CD4-positive, alpha-beta T cell (primary cell): ENCODE data around the gene RIPOR3. TPM values are rescaled to one million over a fixed set of nuclear protein-coding genes. Genes with fewer than 3 reads are reported as not detected.
"Not testable (repeated sequence)": the region's sequence is repeated elsewhere in the genome, so short reads cannot be mapped to it uniquely, and the experiment has no call there.

Experiments used
- ATAC-seq: fragments of 200-7000 bp; cut with Tn5 transposase; one replicate; pipeline ENCODE4 v1.10.0; 2022; ENCODE audit warnings: mild to moderate bottlenecking; ENCODE audit not compliant: poor library complexity
- CTCF ChIA-PET: fragments of 350-600 bp; sonication (Branson Sonifier 250); formaldehyde crosslinking; loops from one replicate; lab custom pipeline; 2021; ENCODE audit warnings: antibody characterized with exemption, inconsistent platforms; lab: Charles Lee
- POLR2A ChIA-PET: fragments of 350-600 bp; sonication (Branson Sonifier 250); formaldehyde crosslinking; loops from one replicate; lab custom pipeline; 2021; ENCODE audit warnings: antibody characterized with exemption, inconsistent platforms; lab: Charles Lee
- DNase-seq, 14 experiments: peaks; one replicate each; pipeline ENCODE4 v3.0.0-alpha.2; 2013 to 2020; ENCODE audit warnings: mixed read lengths in 2 of 14
- H3K27ac ChIP-seq, 2 donors: one replicate each; pipeline versions ENCODE4 v1.5.1 to v1.7.0; 2013; ENCODE audit warnings: low read length in 2 of 2, low read depth in 1 of 2, mild to moderate bottlenecking in 1 of 2
- H3K27me3 ChIP-seq, 2 experiments: 1 replicate in 1 of 2; 2 replicates in 1 of 2; pipeline versions ENCODE4 v1.6.1 to v1.7.0; 2013; ENCODE audit warnings: low read length in 2 of 2, control low read depth in 1 of 2, mild to moderate bottlenecking in 1 of 2, moderate library complexity in 1 of 2; ENCODE audit not compliant: insufficient read depth in 2 of 2, control insufficient read depth in 1 of 2
- H3K36me3 ChIP-seq: one replicate; pipeline ENCODE4 v1.6.1; 2013; ENCODE audit warnings: low read length, control low read depth; ENCODE audit not compliant: insufficient read depth
- H3K4me1 ChIP-seq: one replicate; pipeline ENCODE4 v1.6.1; 2013; ENCODE audit warnings: low read length, control low read depth; ENCODE audit not compliant: insufficient read depth
- H3K4me3 ChIP-seq: one replicate; pipeline ENCODE4 v1.5.1; 2013; ENCODE audit warnings: mild to moderate bottlenecking, low read length, moderate library complexity
- H3K9me3 ChIP-seq, 2 experiments: 1 replicate in 1 of 2; 2 replicates in 1 of 2; pipeline versions ENCODE4 v1.6.1 to v1.7.0; 2013; ENCODE audit warnings: low read length in 2 of 2, mild to moderate bottlenecking in 2 of 2, control low read depth in 1 of 2, moderate library complexity in 1 of 2; ENCODE audit not compliant: control insufficient read depth in 1 of 2, insufficient read depth in 1 of 2
- H3K27ac Mint-ChIP-seq: one replicate; pipeline ENCODE4 v1.8.0; 2020; ENCODE audit warnings: mixed read lengths
- H3K27me3 Mint-ChIP-seq: one replicate; pipeline ENCODE4 v1.8.0; 2021; ENCODE audit warnings: mixed read lengths
- H3K36me3 Mint-ChIP-seq: one replicate; pipeline ENCODE4 v1.8.0; 2021; ENCODE audit warnings: low read depth, mixed read lengths
- H3K4me1 Mint-ChIP-seq: one replicate; pipeline ENCODE4 v1.8.0; 2021; ENCODE audit warnings: low read depth, mixed read lengths
- H3K4me3 Mint-ChIP-seq: one replicate; pipeline ENCODE4 v1.8.0; 2020; ENCODE audit warnings: mild to moderate bottlenecking, mixed read lengths
- H3K9me3 Mint-ChIP-seq: one replicate; pipeline ENCODE4 v1.8.0; 2020; ENCODE audit warnings: mixed read lengths
- CTCF ChIP-seq: fragments of 200-600 bp; IDR thresholded peaks from one replicate; pipeline ENCODE4 v1.8.0; 2022; ENCODE audit warnings: antibody characterized with exemption, mild to moderate bottlenecking
- intact Hi-C, 2 experiments: fragments of 100-400 bp; cut with DNase I in 1 of 2; cut with micrococcal nuclease in 1 of 2; formaldehyde crosslinking; loops; one replicate each; pipeline versions ENCODE4 v1.15.1 to v1.9.0; 2023 to 2025; cut with DNase I, micrococcal nuclease
- total RNA-seq, 174 experiments: library from RNA in 2 of 174; stranded (reverse) in 2 of 174; gene quantifications; one replicate each; pipeline ENCODE4 v1.2.3 and lab custom pipeline; 2021 to 2026

RIPOR3 gene
- total RNA-seq, 2 experiments from 2014 or later = not detected

GRCh38 chr20:50704514-50704913 lies 13.2 kb upstream of the RIPOR3 start:
- DNase-seq (no peak), ATAC-seq (no peak)
- no peak for TF ChIP-seq CTCF
- Histone ChIP-seq H3K4me1 (no peaks in the 10 kb centered on the region), H3K4me3 (no peak overlapping the region), H3K36me3 (no peaks in the 10 kb centered on the region), H3K9me3 (no peaks in the 10 kb centered on the region), H3K27ac (no peak overlapping the region), H3K27me3 (no peaks in the 10 kb centered on the region)
- H3K4me3 Mint-ChIP-seq = no peak overlapping the region
- no peaks in the 10 kb centered on the region for H3K9me3 Mint-ChIP-seq
- peaks cover 9% of the 10 kb centered on the region for H3K27me3 Mint-ChIP-seq
- intact Hi-C loops = no loop called here
- no peaks in the 10 kb centered on the region for H3K36me3 Mint-ChIP-seq
- H3K27ac Mint-ChIP-seq = no peak overlapping the region
- ChIA-PET POLR2A (no interaction called here), CTCF (no interaction called here)
- no peaks in the 10 kb centered on the region for H3K4me1 Mint-ChIP-seq

GRCh38 chr20:50703651-50704438 lies 12.5 kb upstream of the RIPOR3 start:
- ATAC-seq, H3K9me3 ChIP-seq, H3K4me3 Mint-ChIP-seq, H3K4me3 ChIP-seq, H3K4me1 ChIP-seq, H3K27ac Mint-ChIP-seq, H3K27ac ChIP-seq, H3K27me3 ChIP-seq, DNase-seq, H3K36me3 ChIP-seq, H3K9me3 Mint-ChIP-seq, POLR2A ChIA-PET, H3K4me1 Mint-ChIP-seq, intact Hi-C loops, CTCF ChIA-PET, H3K27me3 Mint-ChIP-seq, H3K36me3 Mint-ChIP-seq: not testable (repeated sequence)

- ChIA-PET POLR2A (no interaction called here), CTCF (no interaction called here)
- no peaks in the 10 kb centered on the region for H3K9me3 ChIP-seq
- Mint-ChIP-seq H3K4me1 (no peaks in the 10 kb centered on the region), H3K9me3 (no peaks in the 10 kb centered on the region), H3K27ac (no peak overlapping the region), H3K36me3 (no peaks in the 10 kb centered on the region), H3K4me3 (no peak overlapping the region), H3K27me3 (peaks cover 14% of the 10 kb centered on the region)
- no peaks in the 10 kb centered on the region for H3K27me3 ChIP-seq
- no peaks in the 10 kb centered on the region for H3K36me3 ChIP-seq
- intact Hi-C loops = no loop called here
- H3K4me1 ChIP-seq = no peaks in the 10 kb centered on the region
- ATAC-seq (no peak), DNase-seq (no peak)
- H3K27ac ChIP-seq = no peak overlapping the region
- no peak overlapping the region for H3K4me3 ChIP-seq
- no peak for TF ChIP-seq CTCF
These were observed 10.0 kb upstream of the RIPOR3 start for GRCh38 chr20:50701041-50701963.
